Activated naive CD4-positive, alpha-beta T cell treated with anti-CD3 and anti-CD28 coated beads for 36 hours (primary cell): ENCODE data around the gene SLC6A12. TPM values are rescaled to one million over a fixed set of nuclear protein-coding genes. Genes with fewer than 3 reads are reported as not detected.
"Not testable (repeated sequence)": the region's sequence is repeated elsewhere in the genome, so short reads cannot be mapped to it uniquely, and the experiment has no call there.

Experiments used
- CTCF ChIA-PET: fragments of 350-600 bp; sonication (Branson Sonifier 250); formaldehyde crosslinking; loops from one replicate; lab custom pipeline; 2021; ENCODE audit warnings: antibody characterized with exemption; lab: Charles Lee
- DNase-seq: peaks from one replicate; pipeline ENCODE4 v3.0.0-alpha.2; 2020
- H3K27ac Mint-ChIP-seq: one replicate; pipeline ENCODE4 v1.8.0; 2021; ENCODE audit warnings: mild to moderate bottlenecking, mixed read lengths
- H3K27me3 Mint-ChIP-seq: one replicate; pipeline ENCODE4 v1.8.0; 2021; ENCODE audit warnings: low read depth, mixed read lengths
- H3K36me3 Mint-ChIP-seq: one replicate; pipeline ENCODE4 v1.8.0; 2021; ENCODE audit warnings: low read depth, mixed read lengths
- H3K4me1 Mint-ChIP-seq: one replicate; pipeline ENCODE4 v1.8.0; 2021; ENCODE audit warnings: low read depth, mixed read lengths
- H3K4me3 Mint-ChIP-seq: one replicate; pipeline ENCODE4 v1.8.0; 2021; ENCODE audit warnings: mild to moderate bottlenecking, moderate library complexity, mixed read lengths
- H3K9me3 Mint-ChIP-seq: one replicate; pipeline ENCODE4 v1.8.0; 2021; ENCODE audit warnings: mixed read lengths
- intact Hi-C: fragments of 100-400 bp; cut with micrococcal nuclease; formaldehyde crosslinking; loops from one replicate; pipeline ENCODE4 v1.15.1; 2023
- total RNA-seq, 2 experiments: library from RNA; stranded (reverse); gene quantifications; one replicate each; pipeline ENCODE4 v1.2.3, GENCODE V29; 2021

The SLC6A12 gene
- total RNA-seq, 2 experiments from 2014 or later = 0.21 TPM; not detected in 1

- Mint-ChIP-seq H3K4me3 (no peak overlapping the region), H3K27ac (no peak overlapping the region), H3K4me1 (no peaks in the 10 kb centered on the region), H3K9me3 (no peaks in the 10 kb centered on the region), H3K36me3 (no peaks in the 10 kb centered on the region), H3K27me3 (peaks cover 3% of the 10 kb centered on the region)
- DNase-seq = no peak
- intact Hi-C loops = no loop called here
- CTCF ChIA-PET = interaction anchor here (1.1 to 1.6 kb wide), 4 partner anchors 9 to 112 kb away, joined by 3 to 5 read pairs (median 4); no protein-coding TSS in a partner anchor
Observed at GRCh38 chr12:220946-221550, 7.1 kb upstream of the SLC6A12 start.

- no peak for DNase-seq
- CTCF ChIA-PET = interaction anchor here (0.8 to 1.6 kb wide), 7 partner anchors 11 to 182 kb away, joined by 3 to 8 read pairs (median 4); no protein-coding TSS in a partner anchor
- no peak overlapping the region for H3K27ac Mint-ChIP-seq
- H3K4me3 Mint-ChIP-seq = no peak overlapping the region
- peaks cover 3% of the 10 kb centered on the region for H3K27me3 Mint-ChIP-seq
- H3K9me3 Mint-ChIP-seq = no peaks in the 10 kb centered on the region
- H3K4me1 Mint-ChIP-seq = no peaks in the 10 kb centered on the region
- no peaks in the 10 kb centered on the region for H3K36me3 Mint-ChIP-seq
- intact Hi-C loops = no loop called here
Observed at GRCh38 chr12:220491-220890, 6.5 kb upstream of the SLC6A12 start.

DNA sequence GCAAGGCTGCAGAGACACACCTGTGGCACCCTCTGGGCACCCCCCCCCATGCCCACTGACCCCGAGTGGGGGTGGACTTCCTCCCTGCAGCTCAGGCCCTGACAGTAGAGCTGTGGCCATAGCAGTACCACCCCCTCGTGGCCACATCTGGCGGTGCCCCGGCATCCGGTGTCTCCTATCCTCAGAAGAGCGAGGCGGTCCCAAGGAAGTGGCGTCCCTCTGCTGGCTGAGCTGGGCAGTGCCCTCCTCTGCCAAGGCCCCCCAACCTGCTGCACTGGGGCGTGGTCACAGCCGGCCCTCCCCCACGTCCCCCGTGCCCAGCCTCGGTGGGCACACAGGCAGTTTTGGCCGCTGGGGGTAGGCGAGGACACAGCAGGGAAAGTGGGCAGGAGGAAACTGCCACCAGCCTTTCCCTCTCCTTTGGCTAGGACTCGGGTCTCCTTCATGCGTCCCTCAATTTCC lies 6.0 kb upstream of the SLC6A12 start:
- Mint-ChIP-seq H3K9me3 (no peaks in the 10 kb centered on the region), H3K27ac (no peak overlapping the region), H3K36me3 (no peaks in the 10 kb centered on the region), H3K4me1 (no peaks in the 10 kb centered on the region), H3K27me3 (peaks cover 3% of the 10 kb centered on the region), H3K4me3 (no peak overlapping the region)
- intact Hi-C loops = no loop called here
- DNase-seq = peak; percentile 87
- CTCF ChIA-PET = interaction anchor here (0.6 to 1.6 kb wide), 9 partner anchors 11 to 182 kb away, joined by 3 to 8 read pairs (median 4); no protein-coding TSS in a partner anchor

DNA sequence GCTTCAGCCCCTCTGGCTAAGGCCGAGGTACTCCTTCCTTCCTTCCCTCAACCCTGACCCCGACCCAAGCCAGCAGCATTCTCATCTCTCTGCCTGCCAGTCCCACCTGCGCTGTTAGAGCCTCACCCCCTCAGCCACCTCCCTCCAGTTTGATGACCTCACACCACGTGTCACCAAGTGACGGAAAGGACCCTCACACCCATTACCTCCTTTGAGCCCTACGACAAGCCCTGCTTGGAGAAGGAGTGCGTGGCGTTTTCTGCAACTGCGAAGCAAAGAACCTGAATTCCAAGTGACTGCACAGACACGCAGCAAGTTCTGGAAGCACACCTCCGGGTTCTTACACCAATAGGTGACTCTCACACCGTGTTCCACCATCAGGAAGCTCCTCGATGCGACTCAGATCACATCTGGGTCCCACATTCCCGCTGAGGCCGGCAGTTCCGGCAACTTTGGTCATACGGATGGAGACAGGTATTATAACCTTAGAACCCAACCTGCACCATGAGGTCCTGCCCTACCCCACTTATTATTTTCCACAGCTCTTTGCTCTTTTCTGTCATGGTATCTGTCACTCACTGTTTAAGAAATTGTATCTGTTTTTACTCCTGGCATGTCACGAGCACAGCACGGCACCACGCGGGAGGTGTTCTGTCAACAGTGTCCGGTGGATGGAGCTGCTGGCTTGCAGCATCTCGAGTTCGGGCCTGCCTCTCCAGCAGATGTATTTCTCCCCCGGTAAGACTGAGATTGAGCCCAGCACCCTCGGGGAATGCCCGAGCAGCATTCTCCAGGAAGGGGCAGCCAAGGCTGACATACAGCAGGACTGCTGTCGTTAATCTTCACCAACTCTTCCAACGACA lies 5.0 kb upstream of the SLC6A12 start:
- CTCF ChIA-PET = interaction anchor here (0.6 to 1.6 kb wide), 6 partner anchors 14 to 183 kb away, joined by 3 to 8 read pairs (median 4); no protein-coding TSS in a partner anchor
- H3K4me3 Mint-ChIP-seq = no peak overlapping the region

DNA sequence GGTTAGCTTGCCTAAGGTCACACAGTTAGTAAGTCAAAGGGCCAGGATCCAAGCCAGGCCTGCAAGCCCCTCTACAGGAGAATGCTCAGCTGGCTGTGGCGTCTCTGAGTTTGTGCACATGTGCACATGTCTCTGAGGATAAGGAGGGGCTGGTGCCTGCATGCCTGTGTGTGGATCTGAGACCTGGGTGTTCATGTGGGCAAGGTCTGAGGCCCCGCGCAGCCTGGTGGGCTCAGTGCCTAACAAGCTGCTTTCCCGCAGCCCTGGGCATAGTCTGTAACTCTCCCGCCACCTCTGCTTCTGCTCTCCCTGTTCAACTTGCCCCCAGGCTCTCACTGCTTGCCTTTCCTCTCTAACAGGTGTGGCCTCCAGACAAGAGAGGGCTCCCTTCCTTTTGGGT lies 4.3 kb upstream of the SLC6A12 start:
- Mint-ChIP-seq H3K4me1 (no peaks in the 10 kb centered on the region), H3K27me3 (peaks cover 7% of the 10 kb centered on the region), H3K4me3 (no peak overlapping the region), H3K36me3 (no peaks in the 10 kb centered on the region), H3K9me3 (no peaks in the 10 kb centered on the region), H3K27ac (no peak overlapping the region)
- intact Hi-C loops = no loop called here
- CTCF ChIA-PET = interaction anchor here (0.6 kb wide), 1 partner anchor 116 kb away, joined by 3 read pairs; no protein-coding TSS in a partner anchor
- DNase-seq = no peak

More for the DNA sequence above, 5.0 kb upstream of the SLC6A12 start:
- DNase-seq = no peak
- H3K9me3 Mint-ChIP-seq = no peaks in the 10 kb centered on the region
- intact Hi-C loops = no loop called here
- no peak overlapping the region for H3K27ac Mint-ChIP-seq
- no peaks in the 10 kb centered on the region for H3K4me1 Mint-ChIP-seq
- no peaks in the 10 kb centered on the region for H3K36me3 Mint-ChIP-seq
- peaks cover 3% of the 10 kb centered on the region for H3K27me3 Mint-ChIP-seq

GRCh38 chr12:217029-217428 lies 3.1 kb upstream of the SLC6A12 start:
- H3K36me3 Mint-ChIP-seq, intact Hi-C loops, H3K9me3 Mint-ChIP-seq, H3K4me3 Mint-ChIP-seq, H3K4me1 Mint-ChIP-seq, H3K27ac Mint-ChIP-seq, DNase-seq: not testable (repeated sequence)
- peaks cover 17% of the 10 kb centered on the region for H3K27me3 Mint-ChIP-seq
- CTCF ChIA-PET = interaction anchor here (0.7 kb wide), 1 partner anchor 26 kb away, joined by 4 read pairs; no protein-coding TSS in a partner anchor

GRCh38 chr12:215116-215515 lies 1.2 kb upstream of the SLC6A12 start:
- CTCF ChIA-PET = no interaction called here

DNA sequence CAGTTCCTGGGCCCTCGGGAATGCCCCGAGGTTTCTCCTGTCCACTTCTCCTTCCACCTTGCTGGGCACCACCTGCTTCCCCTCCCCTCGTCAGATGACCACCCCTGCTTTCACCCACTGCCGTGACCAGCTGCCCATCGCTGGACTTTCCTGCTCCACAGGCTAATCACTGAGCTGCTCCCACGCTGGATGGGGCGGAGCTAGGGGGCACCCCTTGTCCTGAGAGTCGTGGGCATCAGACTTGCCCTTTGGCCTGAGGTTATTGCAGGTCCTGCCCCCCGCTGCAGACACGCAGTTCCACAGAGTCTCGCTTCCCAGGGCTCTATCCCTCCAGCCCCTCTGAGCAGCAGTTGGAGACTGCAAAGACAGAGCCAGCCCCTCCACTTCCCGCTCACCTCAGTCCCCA lies 427 bp downstream of the SLC6A12 start:
- DNase-seq = no peak
- Mint-ChIP-seq H3K27ac (no peak overlapping the region), H3K9me3 (no peaks in the 10 kb centered on the region), H3K36me3 (no peaks in the 10 kb centered on the region), H3K4me1 (peaks cover 2% of the 10 kb centered on the region), H3K27me3 (peaks cover 25% of the 10 kb centered on the region), H3K4me3 (no peak overlapping the region)
- intact Hi-C loops = no loop called here
- CTCF ChIA-PET = interaction anchor here (1.3 kb wide), 1 partner anchor 60 kb away, joined by 3 read pairs; no protein-coding TSS in a partner anchor

More at GRCh38 chr12:215116-215515, 1.2 kb upstream of the SLC6A12 start:
- Mint-ChIP-seq H3K27ac (no peak overlapping the region), H3K4me1 (peaks cover 2% of the 10 kb centered on the region), H3K36me3 (no peaks in the 10 kb centered on the region), H3K9me3 (no peaks in the 10 kb centered on the region), H3K4me3 (no peak overlapping the region), H3K27me3 (peaks cover 20% of the 10 kb centered on the region)
- no peak for DNase-seq
- intact Hi-C loops = no loop called here

DNA sequence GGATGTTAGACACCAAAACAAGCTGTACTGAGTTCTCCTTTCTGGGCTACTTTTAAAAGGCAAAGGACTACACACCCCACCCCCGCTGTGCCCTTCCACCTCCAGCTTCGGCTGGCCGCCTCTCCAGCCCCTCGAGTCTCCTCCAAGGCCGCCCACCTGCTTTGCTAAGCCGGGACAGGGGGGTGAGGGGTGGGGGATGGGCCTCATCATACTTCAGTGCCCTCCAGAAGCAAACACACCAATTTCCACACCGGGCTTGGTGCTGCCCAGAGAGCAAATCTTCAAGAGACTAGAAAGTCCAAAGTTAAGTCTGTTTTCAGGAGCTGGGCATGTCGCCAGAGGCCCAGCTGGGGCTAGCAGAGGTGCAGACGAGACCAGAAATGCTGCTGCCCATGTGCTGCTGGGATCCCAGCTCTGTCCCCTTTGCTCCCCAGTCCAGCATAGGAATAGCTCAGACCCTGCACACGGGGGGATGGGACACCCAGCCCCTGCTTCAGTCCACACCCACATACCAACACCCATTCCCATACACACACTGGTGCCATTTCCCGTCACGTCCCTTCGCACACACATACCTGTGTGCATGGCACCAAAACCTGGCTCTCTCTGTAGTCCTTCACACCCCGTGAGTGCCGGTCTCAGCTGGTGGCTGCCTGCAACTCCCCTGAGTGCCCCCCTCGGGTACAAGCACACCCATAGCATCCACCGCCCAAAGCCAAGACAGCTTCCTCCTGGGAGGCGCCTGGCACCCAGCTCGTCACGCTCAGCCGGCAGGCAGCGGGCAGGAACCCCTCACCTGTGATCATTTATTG lies 1.0 kb downstream of the SLC6A12 start:
- CTCF ChIA-PET = no interaction called here
- Mint-ChIP-seq H3K27ac (no peak overlapping the region), H3K4me1 (peaks cover 2% of the 10 kb centered on the region), H3K27me3 (peaks cover 28% of the 10 kb centered on the region), H3K4me3 (no peak overlapping the region), H3K36me3 (no peaks in the 10 kb centered on the region), H3K9me3 (no peaks in the 10 kb centered on the region)
- no peak for DNase-seq
- intact Hi-C loops = no loop called here

DNA sequence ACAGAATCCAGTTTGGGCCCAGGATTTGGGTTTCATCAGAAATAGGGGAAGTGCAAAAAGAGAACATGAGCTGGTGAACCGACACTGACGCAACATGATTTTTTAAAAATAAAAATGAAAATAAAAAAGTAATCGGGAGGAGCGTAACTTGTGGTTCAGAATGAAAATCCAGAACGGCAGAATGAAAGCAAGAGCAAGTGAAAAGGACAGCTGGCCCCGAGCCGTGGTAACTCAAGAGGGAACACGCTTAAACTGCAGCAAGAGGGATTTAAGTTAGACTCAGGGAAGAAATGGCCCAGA lies 1.6 kb downstream of the SLC6A12 start:
- Mint-ChIP-seq H3K9me3 (no peaks in the 10 kb centered on the region), H3K27ac (no peak overlapping the region), H3K4me1 (peaks cover 2% of the 10 kb centered on the region), H3K27me3 (peaks cover 31% of the 10 kb centered on the region), H3K36me3 (no peaks in the 10 kb centered on the region), H3K4me3 (no peak overlapping the region)
- no peak for DNase-seq
- CTCF ChIA-PET = interaction anchor here (0.7 kb wide), 1 partner anchor 9 kb away, joined by 3 read pairs; no protein-coding TSS in a partner anchor
- intact Hi-C loops = no loop called here

- Mint-ChIP-seq H3K27me3 (peaks cover 33% of the 10 kb centered on the region), H3K9me3 (no peaks in the 10 kb centered on the region), H3K27ac (no peak overlapping the region), H3K36me3 (no peaks in the 10 kb centered on the region), H3K4me1 (peaks cover 2% of the 10 kb centered on the region), H3K4me3 (no peak overlapping the region)
- DNase-seq = no peak
- CTCF ChIA-PET = interaction anchor here (0.7 kb wide), 1 partner anchor 10 kb away, joined by 3 read pairs; no protein-coding TSS in a partner anchor
- intact Hi-C loops = no loop called here
Observed at GRCh38 chr12:211639-212414, 2.1 kb downstream of the SLC6A12 start.
